Activated CD4-positive, alpha-beta T cell treated with anti-CD3 and anti-CD28 coated beads, Interleukin-2, amount 10 ng/mL, durations not matched to agents 7 days and 5 days (primary cell): ENCODE data around the gene LRRC74A. TPM values are rescaled to one million over a fixed set of nuclear protein-coding genes. Genes with fewer than 3 reads are reported as not detected.

Source experiments
- CTCF ChIA-PET: fragments of 350-600 bp; sonication (Branson Sonifier 250); formaldehyde crosslinking; loops from one replicate; lab custom pipeline; 2021; ENCODE audit warnings: antibody characterized with exemption; lab: Charles Lee
- POLR2A ChIA-PET: fragments of 350-600 bp; sonication (Branson Sonifier 250); formaldehyde crosslinking; loops from one replicate; lab custom pipeline; 2021; ENCODE audit warnings: antibody characterized with exemption; lab: Charles Lee
- DNase-seq: peaks from one replicate; pipeline ENCODE4 v3.0.0-alpha.2; 2020
- H3K27ac Mint-ChIP-seq: one replicate; pipeline ENCODE4 v1.8.0; 2021; ENCODE audit warnings: mild to moderate bottlenecking, moderate library complexity, mixed read lengths
- H3K27me3 Mint-ChIP-seq: one replicate; pipeline ENCODE4 v1.8.0; 2021; ENCODE audit warnings: mixed read lengths
- H3K36me3 Mint-ChIP-seq: one replicate; pipeline ENCODE4 v1.8.0; 2021; ENCODE audit warnings: low read depth, mixed read lengths
- H3K4me1 Mint-ChIP-seq: one replicate; pipeline ENCODE4 v1.8.0; 2021; ENCODE audit warnings: mixed read lengths
- H3K4me3 Mint-ChIP-seq: one replicate; pipeline ENCODE4 v1.8.0; 2021; ENCODE audit warnings: mild to moderate bottlenecking, moderate library complexity, mixed read lengths
- H3K9me3 Mint-ChIP-seq: one replicate; pipeline ENCODE4 v1.8.0; 2021; ENCODE audit warnings: mixed read lengths
- total RNA-seq, 2 experiments: library from RNA; stranded (reverse); gene quantifications; one replicate each; pipeline ENCODE4 v1.2.3, GENCODE V29; 2021

Gene LRRC74A
- total RNA-seq, 2 experiments from 2014 or later, result not detected

GRCh38 chr14:76833011-76833410 is 6.8 kb downstream of the LRRC74A start:
- H3K4me1 Mint-ChIP-seq, result no peaks in the 10 kb centered on the region
- no peaks in the 10 kb centered on the region for H3K36me3 Mint-ChIP-seq
- no peaks in the 10 kb centered on the region for H3K9me3 Mint-ChIP-seq
- ChIA-PET CTCF (interaction anchor here (0.6 kb wide), 2 partner anchors 150 to 420 kb away, joined by 3 read pairs; no protein-coding TSS in a partner anchor), POLR2A (no interaction called here)
- no peak for DNase-seq
- H3K4me3 Mint-ChIP-seq, result no peak overlapping the region
- no peak overlapping the region for H3K27ac Mint-ChIP-seq
- H3K27me3 Mint-ChIP-seq, result peaks cover 5% of the 10 kb centered on the region

- Mint-ChIP-seq H3K27me3 (peaks cover 14% of the 10 kb centered on the region), H3K36me3 (no peaks in the 10 kb centered on the region), H3K4me3 (no peak overlapping the region), H3K4me1 (no peaks in the 10 kb centered on the region), H3K9me3 (no peaks in the 10 kb centered on the region), H3K27ac (no peak overlapping the region)
- no peak for DNase-seq
- ChIA-PET POLR2A (no interaction called here), CTCF (interaction anchor here (0.6 kb wide), 1 partner anchor 13 kb away, joined by 5 read pairs; no protein-coding TSS in a partner anchor)
Observed at GRCh38 chr14:76834241-76834661, 8.0 kb downstream of the LRRC74A start.

GRCh38 chr14:76836029-76836630 is 9.9 kb downstream of the LRRC74A start:
- no peaks in the 10 kb centered on the region for H3K36me3 Mint-ChIP-seq
- CTCF ChIA-PET, result interaction anchor here (0.5 kb wide), 1 partner anchor 456 kb away, joined by 3 read pairs; no protein-coding TSS in a partner anchor
- POLR2A ChIA-PET, result no interaction called here

GRCh38 chr14:76837524-76837923 is 11.3 kb downstream of the LRRC74A start:
- DNase-seq, result no peak
- ChIA-PET POLR2A (no interaction called here), CTCF (interaction anchor here (1.4 kb wide), 1 partner anchor 9 kb away, joined by 3 read pairs; no protein-coding TSS in a partner anchor)
- no peaks in the 10 kb centered on the region for H3K4me1 Mint-ChIP-seq
- peaks cover 21% of the 10 kb centered on the region for H3K27me3 Mint-ChIP-seq
- no peak overlapping the region for H3K4me3 Mint-ChIP-seq
- H3K36me3 Mint-ChIP-seq, result no peaks in the 10 kb centered on the region
- H3K27ac Mint-ChIP-seq, result no peak overlapping the region
- H3K9me3 Mint-ChIP-seq, result no peaks in the 10 kb centered on the region

More at GRCh38 chr14:76836029-76836630, 9.9 kb downstream of the LRRC74A start:
- Mint-ChIP-seq H3K9me3 (no peaks in the 10 kb centered on the region), H3K4me1 (no peaks in the 10 kb centered on the region), H3K4me3 (no peak overlapping the region), H3K27me3 (peaks cover 21% of the 10 kb centered on the region), H3K27ac (no peak overlapping the region)
- no peak for DNase-seq

GRCh38 chr14:76842414-76842813 is 16.2 kb downstream of the LRRC74A start:
- H3K4me3 Mint-ChIP-seq, result no peak overlapping the region
- peaks cover 4% of the 10 kb centered on the region for H3K36me3 Mint-ChIP-seq
- no peak overlapping the region for H3K27ac Mint-ChIP-seq
- no peak for DNase-seq
- peaks cover 5% of the 10 kb centered on the region for H3K9me3 Mint-ChIP-seq
- ChIA-PET POLR2A (no interaction called here), CTCF (no interaction called here)
- H3K4me1 Mint-ChIP-seq, result peaks cover 10% of the 10 kb centered on the region
- H3K27me3 Mint-ChIP-seq, result peaks cover 30% of the 10 kb centered on the region

- ChIA-PET CTCF (interaction anchor here (0.6 to 0.7 kb wide), 2 partner anchors 57 to 796 kb away, joined by 3 read pairs; no protein-coding TSS in a partner anchor), POLR2A (no interaction called here)
Observed at GRCh38 chr14:76844223-76844622, 18.0 kb downstream of the LRRC74A start.

GRCh38 chr14:76846331-76847047 is 20.3 kb downstream of the LRRC74A start:
- Mint-ChIP-seq H3K9me3 (peaks cover 5% of the 10 kb centered on the region), H3K27me3 (peaks cover 8% of the 10 kb centered on the region), H3K27ac (no peak overlapping the region), H3K4me1 (peaks cover 10% of the 10 kb centered on the region), H3K4me3 (no peak overlapping the region), H3K36me3 (peaks cover 4% of the 10 kb centered on the region)
- POLR2A ChIA-PET, result no interaction called here
- CTCF ChIA-PET, result interaction anchor here (0.8 to 1.5 kb wide), 5 partner anchors 9 to 29 kb away, joined by 3 to 4 read pairs (median 3); no protein-coding TSS in a partner anchor
- DNase-seq, result no peak

More at GRCh38 chr14:76844223-76844622, 18.0 kb downstream of the LRRC74A start:
- DNase-seq, result peak; percentile 75
- Mint-ChIP-seq H3K27ac (peak overlapping the region; percentile 83), H3K4me1 (peaks cover 10% of the 10 kb centered on the region), H3K27me3 (peaks cover 15% of the 10 kb centered on the region), H3K9me3 (peaks cover 5% of the 10 kb centered on the region), H3K4me3 (no peak overlapping the region), H3K36me3 (peaks cover 4% of the 10 kb centered on the region)

GRCh38 chr14:76848879-76849278 is 22.7 kb downstream of the LRRC74A start:
- ChIA-PET POLR2A (no interaction called here), CTCF (interaction anchor here (0.6 to 0.7 kb wide), 2 partner anchors 288 to 663 kb away, joined by 3 to 4 read pairs; no protein-coding TSS in a partner anchor)
- DNase-seq, result no peak
- Mint-ChIP-seq H3K27ac (no peak overlapping the region), H3K4me1 (peaks cover 10% of the 10 kb centered on the region), H3K4me3 (no peak overlapping the region), H3K27me3 (peaks cover 6% of the 10 kb centered on the region), H3K9me3 (peaks cover 5% of the 10 kb centered on the region), H3K36me3 (peaks cover 4% of the 10 kb centered on the region)

GRCh38 chr14:76855066-76855465 is 28.9 kb downstream of the LRRC74A start:
- Mint-ChIP-seq H3K4me1 (no peaks in the 10 kb centered on the region), H3K9me3 (no peaks in the 10 kb centered on the region), H3K27ac (no peak overlapping the region), H3K27me3 (peaks cover 11% of the 10 kb centered on the region), H3K36me3 (no peaks in the 10 kb centered on the region), H3K4me3 (no peak overlapping the region)
- ChIA-PET POLR2A (no interaction called here), CTCF (interaction anchor here (3.1 kb wide), 1 partner anchor 215 kb away, joined by 8 read pairs; no protein-coding TSS in a partner anchor)
- DNase-seq, result no peak

GRCh38 chr14:76856769-76857168 is 30.6 kb downstream of the LRRC74A start:
- POLR2A ChIA-PET, result no interaction called here
- Mint-ChIP-seq H3K4me1 (no peaks in the 10 kb centered on the region), H3K4me3 (no peak overlapping the region), H3K27me3 (peaks cover 11% of the 10 kb centered on the region), H3K9me3 (no peaks in the 10 kb centered on the region), H3K36me3 (no peaks in the 10 kb centered on the region), H3K27ac (no peak overlapping the region)
- CTCF ChIA-PET, result interaction anchor here (3.1 kb wide), 1 partner anchor 213 kb away, joined by 8 read pairs; no protein-coding TSS in a partner anchor
- no peak for DNase-seq

- POLR2A ChIA-PET, result no interaction called here
- H3K4me3 Mint-ChIP-seq, result no peak overlapping the region
- no peaks in the 10 kb centered on the region for H3K36me3 Mint-ChIP-seq
- DNase-seq, result no peak
- H3K27ac Mint-ChIP-seq, result no peak overlapping the region
- peaks cover 5% of the 10 kb centered on the region for H3K27me3 Mint-ChIP-seq
- H3K9me3 Mint-ChIP-seq, result no peaks in the 10 kb centered on the region
- H3K4me1 Mint-ChIP-seq, result peaks cover 27% of the 10 kb centered on the region
- CTCF ChIA-PET, result interaction anchor here (1.0 kb wide), 1 partner anchor 15 kb away, joined by 3 read pairs; no protein-coding TSS in a partner anchor
Observed at GRCh38 chr14:76861574-76862255, 35.5 kb downstream of the LRRC74A start.

- POLR2A ChIA-PET, result no interaction called here
Observed at GRCh38 chr14:76862546-76863282, 36.5 kb downstream of the LRRC74A start.

More at GRCh38 chr14:76862546-76863282, 36.5 kb downstream of the LRRC74A start:
- no peak overlapping the region for H3K4me3 Mint-ChIP-seq
- H3K27ac Mint-ChIP-seq, result no peak overlapping the region
- CTCF ChIA-PET, result interaction anchor here (0.6 to 1.7 kb wide), 4 partner anchors 13 to 208 kb away, joined by 3 to 4 read pairs (median 4); no protein-coding TSS in a partner anchor
- H3K9me3 Mint-ChIP-seq, result no peaks in the 10 kb centered on the region
- no peaks in the 10 kb centered on the region for H3K36me3 Mint-ChIP-seq
- H3K27me3 Mint-ChIP-seq, result peaks cover 2% of the 10 kb centered on the region
- DNase-seq, result peak; percentile 13
- H3K4me1 Mint-ChIP-seq, result peaks cover 32% of the 10 kb centered on the region
